ENCODE measurements around the gene PTMA. TPM values are rescaled to one million over a fixed set of nuclear protein-coding genes. Genes with fewer than 3 reads are reported as not detected.

PTMA gene
- polyA plus RNA-seq, 1 donor from 2014 or later, result 2,091 TPM

- Histone ChIP-seq H3K27me3 (ENCODE audit: insufficient read depth, low read depth, low read length) (no peaks in the 10 kb centered on the region), H3K9ac (ENCODE audit: low read length) (no peak overlapping the region), H2AFZ (ENCODE audit: low read depth, low read length) (no peak overlapping the region), H3K36me3 (ENCODE audit: insufficient read depth, low read length) (no peaks in the 10 kb centered on the region), H4K20me1 (ENCODE audit: insufficient read depth) (no peaks in the 10 kb centered on the region), H3K27ac (ENCODE audit: low read length) (no peak overlapping the region), H3F3A (ENCODE audit: insufficient read depth, low read length, poor library complexity, severe bottlenecking) (no peaks in the 10 kb centered on the region), H3K4me3 (ENCODE audit: low read length) (no peak overlapping the region), H3K79me2 (replicated peaks; ENCODE audit: insufficient read depth, low read length) (no peaks in the 10 kb centered on the region), H3K9me3 (ENCODE audit: low read length) (no peaks in the 10 kb centered on the region), H3K4me2 (ENCODE audit: low read length) (no peak overlapping the region), H3K9me2 (ENCODE audit: insufficient read depth, low read length) (no peaks in the 10 kb centered on the region)
- TF ChIP-seq MXI1 (conservative IDR thresholded peaks at IDR 0.05; ENCODE audit: poor library complexity, severe bottlenecking) (no peak), CTCF (IDR thresholded peaks at IDR 0.05; ENCODE audit: poor library complexity, severe bottlenecking) (no peak), POLR2AphosphoS5 (IDR thresholded peaks at IDR 0.05) (no peak), RAD21 (conservative IDR thresholded peaks at IDR 0.05) (no peak), EP300 (conservative IDR thresholded peaks at IDR 0.05; ENCODE audit: poor library complexity, severe bottlenecking) (no peak), SMC3 (conservative IDR thresholded peaks at IDR 0.05; ENCODE audit: poor library complexity) (no peak), EZH2 (IDR thresholded peaks at IDR 0.05; ENCODE audit: borderline replicate concordance, insufficient read depth, low read length, poor library complexity, severe bottlenecking) (no peak), TAF1 (IDR thresholded peaks at IDR 0.05; ENCODE audit: low read depth) (no peak), REST (IDR thresholded peaks at IDR 0.05; ENCODE audit: borderline replicate concordance) (no peak)
Observed at GRCh38 chr2:231752061-231752460, 43.7 kb downstream of the PTMA start.

- Histone ChIP-seq H3K9ac (ENCODE audit: low read length) (no peak overlapping the region), H2AFZ (ENCODE audit: low read depth, low read length) (no peak overlapping the region), H3K36me3 (ENCODE audit: insufficient read depth, low read length) (no peaks in the 10 kb centered on the region), H3F3A (ENCODE audit: insufficient read depth, low read length, poor library complexity, severe bottlenecking) (no peaks in the 10 kb centered on the region), H3K4me3 (ENCODE audit: low read length) (no peak overlapping the region), H3K4me2 (ENCODE audit: low read length) (no peak overlapping the region), H3K79me2 (replicated peaks; ENCODE audit: insufficient read depth, low read length) (no peaks in the 10 kb centered on the region), H3K9me3 (ENCODE audit: low read length) (no peaks in the 10 kb centered on the region), H3K9me2 (ENCODE audit: insufficient read depth, low read length) (no peaks in the 10 kb centered on the region), H4K20me1 (ENCODE audit: insufficient read depth) (no peaks in the 10 kb centered on the region), H3K27ac (ENCODE audit: low read length) (no peak overlapping the region), H3K27me3 (ENCODE audit: insufficient read depth, low read depth, low read length) (no peaks in the 10 kb centered on the region)
- TF ChIP-seq SMC3 (conservative IDR thresholded peaks at IDR 0.05; ENCODE audit: poor library complexity) (no peak), POLR2AphosphoS5 (IDR thresholded peaks at IDR 0.05) (no peak), EP300 (conservative IDR thresholded peaks at IDR 0.05; ENCODE audit: poor library complexity, severe bottlenecking) (no peak), REST (IDR thresholded peaks at IDR 0.05; ENCODE audit: borderline replicate concordance) (no peak), EZH2 (IDR thresholded peaks at IDR 0.05; ENCODE audit: borderline replicate concordance, insufficient read depth, low read length, poor library complexity, severe bottlenecking) (no peak), TAF1 (IDR thresholded peaks at IDR 0.05; ENCODE audit: low read depth) (no peak), CTCF (IDR thresholded peaks at IDR 0.05; ENCODE audit: poor library complexity, severe bottlenecking) (no peak), RAD21 (conservative IDR thresholded peaks at IDR 0.05) (no peak), MXI1 (conservative IDR thresholded peaks at IDR 0.05; ENCODE audit: poor library complexity, severe bottlenecking) (no peak)
Observed at GRCh38 chr2:231761735-231762134, 53.4 kb downstream of the PTMA start.

Data from neural cell (in vitro differentiated cells).